NCI-H146 treated with DMSO at 0.1 percent for 48 hours (cell line): ENCODE results near the gene TSG101.

Source experiments
- DNase-seq: peaks from one replicate; lab custom pipeline; 2025; ENCODE audit not compliant: unreplicated experiment; lab: John Stamatoyannopoulos, UW

Gene TSG101

DNA sequence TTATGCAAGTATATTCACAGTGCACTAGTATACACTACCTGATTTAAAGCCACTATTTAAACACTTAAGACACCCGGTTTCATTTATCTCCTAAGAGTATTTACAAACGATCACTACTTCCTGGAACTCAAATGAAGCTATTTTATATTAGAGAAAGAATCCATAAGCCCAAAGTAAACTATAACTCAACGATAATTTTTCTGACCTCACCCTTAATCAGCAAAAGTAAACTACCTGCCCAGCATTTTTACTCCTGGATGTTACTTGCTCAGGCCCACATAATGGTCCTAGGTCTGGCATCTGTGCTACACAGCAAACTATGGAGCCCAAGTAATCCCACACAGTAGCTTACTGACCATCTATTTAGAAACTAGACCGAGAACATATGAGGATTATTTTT lies 33.4 kb downstream of the TSG101 start:
- DNase-seq, result no peak

DNA sequence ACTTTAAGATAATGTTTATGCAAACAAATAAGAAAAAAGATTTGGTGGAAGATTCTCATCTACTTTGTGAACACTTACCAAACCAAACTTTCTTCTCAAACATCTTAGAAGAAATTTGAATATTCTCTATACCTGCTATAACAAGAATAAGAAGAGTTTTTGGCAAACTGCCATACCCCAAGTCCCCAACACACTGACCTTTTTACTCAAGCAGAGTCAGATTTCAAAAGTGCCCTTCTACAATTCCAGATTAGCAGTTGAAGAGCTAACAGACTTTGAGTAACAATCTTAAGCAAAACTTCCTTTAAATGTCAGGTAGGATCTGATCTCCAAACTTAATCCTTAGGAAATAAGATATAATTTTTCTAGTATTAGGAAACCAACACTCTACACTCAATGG lies 33.9 kb downstream of the TSG101 start:
- no peak for DNase-seq

DNA sequence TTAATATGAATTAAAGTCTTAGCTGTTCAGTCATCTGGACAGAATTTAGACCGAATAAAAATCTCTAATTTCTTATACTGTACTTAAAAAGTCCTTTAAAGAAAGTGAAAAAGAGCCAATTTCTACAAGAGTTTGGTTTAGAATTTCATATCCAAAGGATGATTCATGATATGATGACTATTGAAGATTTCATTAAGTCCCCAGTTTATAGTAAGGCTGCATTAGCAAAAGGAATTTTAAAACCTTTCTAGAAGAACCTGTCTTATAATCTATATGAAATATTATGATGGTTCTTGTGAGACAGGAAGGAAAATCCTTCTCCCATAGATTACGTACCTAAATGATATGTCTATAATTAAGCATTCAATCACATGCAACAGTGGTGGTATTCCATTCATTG lies 34.8 kb downstream of the TSG101 start:
- DNase-seq, result no peak

DNA sequence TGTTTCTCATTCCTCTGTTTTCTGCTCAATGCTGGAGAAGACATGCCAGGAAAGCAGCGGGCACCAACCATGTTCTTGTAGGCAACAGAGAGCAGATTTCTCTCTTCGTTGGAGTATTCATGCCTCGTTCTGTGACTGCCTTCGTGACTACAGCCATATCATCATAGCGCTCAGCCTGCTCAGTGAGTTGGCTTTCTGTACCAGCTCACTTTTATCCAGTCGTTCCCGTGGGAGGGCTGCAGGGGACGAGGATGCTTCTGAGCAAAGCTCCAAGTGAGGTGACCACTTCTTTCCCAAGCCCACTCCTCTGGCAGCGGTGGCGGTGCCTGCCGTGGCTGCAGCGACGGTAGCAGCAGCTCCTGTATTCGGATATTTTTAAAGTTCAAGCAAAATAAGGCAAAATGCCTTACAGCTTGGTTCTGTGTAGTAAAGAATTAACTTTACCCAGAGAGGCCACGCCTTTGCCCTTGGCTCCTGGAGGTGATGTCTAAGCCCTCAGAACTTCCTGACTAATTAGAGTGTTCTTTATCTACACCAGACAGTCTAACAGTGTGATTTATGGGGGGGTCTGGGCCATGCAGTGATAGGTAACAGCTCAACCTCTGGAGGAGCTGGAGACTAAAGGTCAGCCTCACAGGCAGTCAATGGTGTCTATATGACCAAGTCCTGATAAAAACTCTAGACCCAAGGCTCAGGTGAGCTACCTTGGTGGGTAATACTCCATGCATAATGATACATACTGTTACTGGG lies 35.8 kb downstream of the TSG101 start:
- no peak for DNase-seq

DNA sequence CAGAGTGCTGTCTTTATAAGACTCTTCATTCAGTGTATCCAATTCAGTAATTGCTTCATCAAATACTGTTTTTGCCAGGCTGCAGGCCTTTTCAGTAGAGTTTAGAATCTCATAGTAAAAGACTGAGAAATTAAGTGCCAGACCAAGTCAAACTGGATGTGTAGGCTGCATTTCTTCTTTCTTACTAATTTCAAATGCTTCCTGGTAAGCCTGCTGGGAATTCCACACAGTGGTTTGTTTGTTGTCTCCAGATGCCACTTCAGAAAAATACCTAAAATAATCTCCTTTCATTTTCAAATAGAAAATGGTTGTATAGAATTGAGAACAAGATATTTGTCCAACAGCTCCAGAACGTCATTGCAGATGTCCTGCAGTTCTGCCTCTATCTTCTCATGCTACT lies 36.4 kb downstream of the TSG101 start:
- no peak for DNase-seq

DNA sequence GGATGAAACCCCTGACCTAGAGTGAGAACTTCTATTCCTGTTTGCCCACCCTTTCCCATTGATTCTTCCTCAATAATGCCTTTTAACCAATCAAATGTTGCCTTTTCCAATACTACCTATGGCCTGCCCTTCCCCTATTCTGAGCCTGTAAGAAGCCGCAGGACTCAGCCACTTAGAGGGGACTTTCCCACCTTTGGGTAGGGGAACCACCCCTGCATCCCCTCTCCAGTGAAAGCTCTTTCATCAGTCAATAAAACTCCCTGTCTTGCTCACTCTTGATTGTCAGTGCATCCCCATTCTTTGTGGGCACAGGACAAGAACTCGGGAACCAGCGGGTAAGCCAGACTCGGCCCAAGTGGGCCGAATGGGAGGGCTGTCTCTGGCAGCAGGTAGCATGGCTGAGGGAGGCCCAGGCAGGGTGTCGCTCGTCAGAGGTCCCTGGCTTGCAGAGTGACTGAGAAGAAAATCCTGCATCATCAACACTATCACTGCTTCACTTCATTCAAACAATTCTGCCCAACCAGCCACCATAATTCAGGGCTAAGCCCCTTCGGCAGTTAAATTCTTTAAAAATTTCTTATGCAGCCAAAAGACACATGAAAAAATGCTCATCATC lies 40.7 kb downstream of the TSG101 start:
- no peak for DNase-seq

DNA sequence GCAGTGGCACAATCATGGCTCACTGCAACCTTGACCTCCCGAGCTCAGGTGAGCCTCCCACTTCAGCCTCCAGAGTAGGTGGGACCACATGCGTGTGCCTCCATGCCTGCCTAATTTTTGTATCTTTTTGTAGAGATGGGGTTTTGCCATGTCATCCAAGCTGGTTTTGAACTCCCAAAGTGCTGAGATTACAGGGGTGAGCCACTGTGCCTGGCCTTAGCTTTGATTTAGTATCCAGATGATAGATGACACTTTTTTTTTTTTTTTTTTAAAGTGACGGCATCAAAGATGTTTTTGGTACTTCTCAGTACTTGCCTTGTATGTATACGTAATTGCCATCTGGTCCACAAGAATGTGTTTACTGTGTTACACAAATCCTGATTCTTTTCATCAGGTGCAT lies 47.7 kb downstream of the TSG101 start:
- DNase-seq, result no peak

DNA sequence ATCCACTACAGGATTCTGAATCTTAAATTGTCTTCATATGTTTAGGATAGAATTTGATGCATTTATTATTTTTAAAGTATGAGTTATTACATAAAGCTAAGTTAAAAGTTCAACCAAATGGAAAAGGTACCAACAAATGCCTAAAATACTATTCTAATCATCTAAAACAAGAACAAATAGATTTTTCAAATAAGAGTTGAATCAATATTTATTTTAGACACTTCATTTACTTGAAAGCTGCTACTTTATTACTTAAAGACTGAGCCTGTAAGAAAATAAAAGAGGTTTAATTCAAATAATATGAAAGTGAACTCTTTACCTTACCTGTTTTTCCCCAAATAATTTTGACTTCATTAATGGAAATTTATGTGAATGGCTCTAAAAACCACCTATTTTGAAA lies 54.2 kb downstream of the TSG101 start:
- no peak for DNase-seq

DNA sequence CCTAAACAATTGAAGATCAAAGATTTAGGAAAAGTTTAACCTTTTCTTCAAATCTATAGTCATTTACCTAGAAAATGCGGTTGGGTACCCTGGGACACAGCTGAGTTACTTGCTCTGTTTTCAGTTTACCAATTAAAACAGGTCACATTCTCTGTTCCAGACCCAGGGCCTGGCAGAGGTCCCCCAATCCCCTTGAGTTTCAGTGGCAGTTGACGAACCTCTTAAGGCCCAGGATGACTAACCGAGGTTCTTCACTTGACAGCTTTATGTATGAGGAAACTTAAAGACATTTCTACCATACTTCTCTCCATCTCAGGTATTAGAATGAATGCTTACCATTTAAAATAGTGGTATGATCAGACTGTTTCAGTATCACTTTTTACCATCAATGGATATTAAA lies 54.7 kb downstream of the TSG101 start:
- no peak for DNase-seq

DNA sequence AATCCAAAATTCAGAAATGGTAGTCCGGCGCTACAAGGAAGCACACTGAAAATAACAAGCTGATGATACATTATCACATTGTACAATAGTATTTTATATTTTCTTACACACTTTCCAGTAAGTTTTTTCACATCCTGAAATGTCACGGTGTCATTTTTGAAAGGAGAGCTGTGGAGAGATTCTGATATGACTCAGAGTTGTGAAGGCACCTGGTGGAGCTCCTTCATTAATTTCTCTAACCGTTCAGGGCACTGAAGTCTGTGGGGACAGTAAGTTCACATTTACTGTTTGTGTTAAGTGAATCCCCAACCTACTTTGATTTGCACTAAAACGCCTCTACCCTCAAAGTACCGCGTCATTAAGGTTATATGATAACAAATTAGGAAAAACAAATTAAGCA lies 57.8 kb downstream of the TSG101 start:
- DNase-seq, result no peak

DNA sequence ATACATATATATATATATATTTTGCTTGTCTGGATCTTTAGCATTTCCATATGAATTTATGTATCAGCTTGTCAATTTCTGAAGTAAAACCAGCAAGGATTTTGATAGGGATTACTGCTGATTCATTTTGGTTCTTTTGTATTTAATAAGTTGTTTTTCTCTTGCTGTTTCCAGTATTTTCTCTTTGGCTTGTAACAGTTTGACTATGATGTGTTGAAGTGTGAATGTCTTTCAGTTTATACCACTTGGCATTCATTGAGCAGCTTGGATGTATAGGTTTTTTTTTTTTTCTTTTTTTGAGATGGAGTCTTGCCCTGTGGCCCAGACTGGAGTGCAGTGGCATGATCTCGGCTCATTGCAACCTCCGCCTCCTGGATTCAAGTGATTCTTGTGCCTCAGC lies 58.7 kb downstream of the TSG101 start:
- DNase-seq, result no peak

DNA sequence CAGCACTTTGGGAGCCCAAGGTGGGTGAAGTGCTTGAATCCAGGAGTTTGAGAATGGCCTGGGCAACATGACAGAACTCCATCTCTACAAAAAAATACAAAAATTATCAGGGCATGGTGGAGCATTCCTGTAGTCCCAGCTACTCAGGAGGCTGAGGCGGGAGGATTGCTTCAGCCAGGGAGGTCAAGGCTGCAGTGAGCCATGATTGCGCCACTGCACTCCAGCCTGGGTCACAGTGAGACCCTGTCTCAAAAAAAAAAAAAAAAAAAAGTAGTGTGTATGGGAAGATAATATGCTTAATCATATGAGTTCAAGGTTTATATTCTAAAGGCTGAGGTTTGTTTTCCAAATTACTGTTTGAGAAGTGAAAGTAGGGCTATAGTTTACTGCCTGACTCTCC lies 60.3 kb downstream of the TSG101 start:
- DNase-seq, result no peak

DNA sequence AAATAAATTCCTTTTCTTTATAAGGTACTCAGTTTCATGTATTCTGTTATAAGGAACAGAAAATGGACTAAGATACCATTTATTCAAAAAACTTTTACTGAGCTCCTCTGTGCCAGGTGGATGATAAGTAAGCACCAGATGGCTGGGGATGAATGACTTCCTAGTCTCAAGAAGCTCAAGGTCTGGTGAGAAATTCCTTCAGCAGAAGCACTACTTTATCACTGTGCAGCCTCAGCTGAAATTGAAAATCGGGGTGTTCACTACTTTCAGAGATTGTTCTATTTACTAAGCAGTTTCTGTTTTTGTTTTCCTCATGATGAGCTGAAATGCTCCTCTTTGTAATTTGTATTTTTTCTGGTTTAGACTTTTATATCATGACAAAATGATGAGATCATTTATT lies 63.3 kb downstream of the TSG101 start:
- DNase-seq, result no peak

DNA sequence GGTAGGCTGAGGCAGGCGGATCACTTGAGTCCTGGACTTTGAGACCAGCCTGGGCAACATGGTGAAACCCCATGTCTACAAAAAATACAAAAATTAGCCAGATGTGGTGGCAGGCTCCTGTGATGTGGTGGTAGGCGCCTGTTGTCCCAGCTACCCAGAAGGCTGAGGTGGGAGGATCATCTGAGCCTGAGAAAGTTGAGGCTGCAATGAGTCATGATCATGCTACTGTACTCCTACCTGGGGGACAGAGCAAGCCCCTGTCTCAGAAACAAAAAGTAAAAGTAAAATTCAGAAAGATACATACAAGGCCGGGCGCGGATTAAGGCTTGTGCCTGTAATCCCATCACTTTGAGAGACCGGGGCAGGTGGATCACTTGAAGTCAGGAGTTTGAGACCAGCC lies 64.8 kb downstream of the TSG101 start:
- DNase-seq, result no peak

DNA sequence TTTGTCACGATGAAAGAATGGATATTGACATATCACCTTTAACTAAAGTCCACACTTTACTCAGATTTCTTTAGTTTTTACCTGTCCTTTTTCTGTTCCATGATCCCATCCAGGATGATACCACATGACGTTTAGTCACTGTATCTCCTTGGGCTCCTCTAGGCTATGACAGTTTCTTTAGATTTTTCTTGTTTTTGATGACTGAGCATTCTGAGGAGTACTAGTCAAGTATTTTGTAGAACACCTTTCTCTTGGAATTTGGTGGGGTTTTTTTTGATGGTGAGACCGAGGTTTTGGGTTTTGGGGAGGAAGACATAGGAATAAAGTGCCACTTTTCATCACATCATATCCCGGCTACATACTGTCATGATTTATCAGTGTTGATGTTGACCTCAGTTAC lies 67.1 kb downstream of the TSG101 start:
- DNase-seq, result no peak

DNA sequence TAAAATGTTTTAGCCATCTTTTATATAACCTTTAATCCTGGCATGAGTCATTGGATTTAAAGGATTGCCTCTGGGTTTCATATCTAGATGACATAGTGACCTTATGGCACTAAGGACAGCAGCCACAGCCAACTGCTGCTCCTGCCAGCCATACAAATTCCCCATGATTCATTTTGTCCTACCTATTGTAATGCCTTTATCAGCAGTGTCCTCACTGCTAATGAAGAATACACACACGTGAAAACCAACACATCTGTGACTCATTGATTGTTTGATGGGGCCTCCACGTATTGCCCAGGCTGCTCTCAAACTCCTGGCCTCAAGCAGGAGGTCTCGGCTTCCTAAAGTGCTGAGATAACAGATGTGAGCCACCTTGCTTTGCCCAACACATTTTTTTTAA lies 69.3 kb downstream of the TSG101 start:
- DNase-seq, result peak; percentile 79

DNA sequence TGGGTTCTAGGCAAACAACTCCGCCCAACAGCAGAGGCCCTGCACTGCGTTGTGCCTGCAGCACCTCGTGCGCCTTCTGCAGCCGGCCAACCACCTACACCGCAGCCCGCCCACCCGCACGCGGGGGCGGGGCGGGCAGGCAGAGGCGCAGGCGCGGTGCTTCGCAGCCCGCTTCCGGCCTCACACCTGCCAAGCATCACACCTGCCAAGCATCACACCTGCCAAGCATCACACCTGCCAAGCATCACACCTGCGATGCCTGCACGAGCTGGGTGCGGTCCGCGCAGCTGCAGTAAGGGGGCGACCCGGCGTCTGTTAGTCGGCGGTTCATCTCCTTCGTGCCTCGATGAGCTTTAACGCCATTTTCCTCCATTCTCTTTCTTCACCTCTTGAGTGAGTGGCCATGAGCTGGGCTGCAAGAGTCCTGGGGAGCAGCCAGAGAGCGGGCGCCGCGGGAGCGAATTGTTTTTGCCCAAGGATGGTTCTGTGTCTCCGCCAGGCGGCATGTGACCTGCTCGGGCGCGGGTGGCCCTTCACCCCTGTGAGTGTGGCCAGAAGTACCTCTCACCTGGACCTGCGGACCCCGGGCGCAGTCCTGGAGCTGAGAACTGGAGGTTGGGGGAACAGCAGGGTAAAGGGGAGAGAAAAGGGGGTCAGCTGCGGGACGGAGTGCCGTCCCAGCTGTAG lies 70.9 kb downstream of the TSG101 start, which contains the start of gene LDHAL6A:
TSS of gene LDHAL6A (plus strand) at position 171 of the 687 bp plus-strand sequence. CDS start 825 bp downstream, outside the sequence.
- no peak for DNase-seq

DNA sequence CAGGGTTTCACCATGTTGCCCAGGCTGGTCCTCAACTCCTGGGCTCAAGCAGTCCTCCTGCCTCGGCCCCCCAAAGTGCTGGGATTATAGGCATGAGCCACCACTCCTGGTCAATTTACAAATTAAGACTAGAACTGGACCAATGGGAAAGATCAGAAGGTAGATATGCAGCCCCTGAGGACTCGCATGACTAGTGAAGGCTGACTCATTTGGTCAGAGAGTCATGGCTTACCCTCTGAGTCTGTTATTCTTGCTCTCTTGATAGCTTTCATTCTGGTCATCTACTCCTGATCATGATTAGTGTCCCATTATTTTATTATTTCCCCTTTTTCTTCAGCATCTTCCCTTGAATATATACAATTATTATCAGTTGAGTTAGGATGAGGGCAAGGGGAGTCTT lies 73.8 kb downstream of the TSG101 start:
- no peak for DNase-seq

DNA sequence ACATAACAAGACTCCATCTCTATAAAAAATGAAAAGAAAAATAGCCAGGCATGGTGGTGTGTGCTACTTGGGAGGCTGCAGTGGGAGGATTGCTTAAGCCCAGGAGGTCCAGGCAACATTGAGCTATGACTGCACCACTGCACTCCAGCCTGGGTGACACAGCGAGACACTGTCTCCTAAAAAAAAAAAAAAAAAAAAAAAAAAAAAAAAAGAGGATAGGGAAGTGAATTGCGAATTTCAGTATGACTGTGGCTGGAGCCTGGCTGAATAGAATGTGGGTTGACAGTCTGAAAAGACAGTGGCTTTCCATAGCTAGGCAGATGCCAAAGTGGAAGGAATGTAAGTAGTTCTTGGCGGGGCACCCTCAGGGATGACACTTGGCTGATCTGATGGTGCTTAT lies 77.5 kb downstream of the TSG101 start:
- no peak for DNase-seq

DNA sequence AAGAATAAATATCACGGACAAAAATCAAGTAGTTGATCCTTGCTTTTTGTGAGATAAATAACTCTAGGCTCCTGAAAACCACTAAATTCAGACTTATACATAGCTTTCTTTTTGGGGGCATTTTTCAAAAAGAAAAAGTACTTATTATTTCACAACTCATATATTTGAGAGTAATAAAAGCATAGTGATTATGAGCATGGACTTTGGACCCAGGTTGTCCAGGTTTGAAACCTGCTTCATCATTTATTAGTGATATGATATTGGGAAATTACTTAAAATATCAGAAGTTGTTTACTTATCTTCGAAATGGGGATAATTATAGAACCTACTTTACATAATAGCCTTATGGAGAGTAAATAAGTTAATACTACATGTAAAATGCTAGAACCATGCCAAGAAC lies 88.1 kb downstream of the TSG101 start:
- DNase-seq, result no peak
